Kidney (tissue), 14 donors: ENCODE data around the gene EPHA1. TPM values are rescaled to one million over a fixed set of nuclear protein-coding genes. Genes with fewer than 3 reads are reported as not detected.

Experiments used
- DNase-seq, 5 donors: peaks; one replicate each; pipeline ENCODE4 v3.0.0-alpha.2; 2013 to 2020
- FAIRE-seq: peaks from 2 replicates; lab custom pipeline; 2012; peaks lifted over from hg19 to GRCh38; lab: Jason Lieb, UNC
- H3K27ac ChIP-seq, 2 donors: one replicate each; pipeline ENCODE4 v1.7.0; 2013; ENCODE audit warnings: low read depth in 2 of 2, low read length in 2 of 2, inconsistent platforms in 1 of 2
- H3K27me3 ChIP-seq: one replicate; pipeline ENCODE4 v1.7.1; 2013; ENCODE audit warnings: low read length, inconsistent platforms; ENCODE audit not compliant: control insufficient read depth, insufficient read depth
- H3K36me3 ChIP-seq, 3 donors: one replicate each; pipeline versions ENCODE4 v1.7.0 to v1.7.1; 2013; ENCODE audit warnings: low read length in 3 of 3, control low read depth in 1 of 3, inconsistent platforms in 1 of 3; ENCODE audit not compliant: insufficient read depth in 3 of 3, control insufficient read depth in 2 of 3
- H3K4me1 ChIP-seq, 3 donors: one replicate each; pipeline versions ENCODE4 v1.7.0 to v1.7.1; 2013; ENCODE audit warnings: low read length in 3 of 3, inconsistent platforms in 1 of 3, low read depth in 1 of 3; ENCODE audit not compliant: control insufficient read depth in 2 of 3, insufficient read depth in 2 of 3
- H3K4me3 ChIP-seq, 3 donors: one replicate each; pipeline versions ENCODE4 v1.7.0 to v1.8.1; 2013; ENCODE audit warnings: low read length in 3 of 3, control low read depth in 1 of 3, inconsistent platforms in 1 of 3
- H3K9ac ChIP-seq, 3 donors: one replicate each; pipeline versions ENCODE4 v1.7.0 to v1.7.1; 2013; ENCODE audit warnings: low read length in 3 of 3, control low read depth in 1 of 3, inconsistent platforms in 1 of 3
- H3K9me3 ChIP-seq, 3 donors: one replicate each; pipeline versions ENCODE4 v1.7.0 to v1.7.1; 2013; ENCODE audit warnings: low read length in 3 of 3, control low read depth in 1 of 3, inconsistent platforms in 1 of 3; ENCODE audit not compliant: control insufficient read depth in 2 of 3, insufficient read depth in 1 of 3
- CTCF ChIP-seq: IDR thresholded peaks from 3 replicates; pipeline ENCODE4 v1.5.1; 2012; ENCODE audit warnings: mild to moderate bottlenecking, moderate library complexity, borderline replicate concordance; ENCODE audit not compliant: insufficient read depth; ENCODE audit errors: extremely low read depth
- intact Hi-C: fragments of 100-400 bp; cut with DNase I; formaldehyde crosslinking; loops from one replicate; pipeline ENCODE4 v1.11.1; 2022
- polyA plus RNA-seq: library from polyadenylated mRNA; stranded (reverse); fragments of 350-450 nt; fragmentation: Illumina TruSeq; extraction: RNeasy Lipid Tissue Mini Kit (QIAGEN cat#74804); gene quantifications from one replicate; pipeline ENCODE4 v1.2.3, GENCODE V29; 2014; ENCODE audit warnings: low read depth, low replicate concordance; ENCODE audit not compliant: insufficient read depth
- total RNA-seq: library from RNA; stranded (reverse); fragmentation: NEBNext Ultra II Directional; extraction: Animal tissue kit (Norgen Biotek cat#: 25700); gene quantifications from one replicate; pipeline ENCODE4 v1.2.1, GENCODE V29; 2021
- donor health status: control.
- donor health status: control.
- donor health status: control.
- donor health status: control.
- donor health status: control.
- donor health status: DM: yes; HTN: yes; CAD: no.
- donor health status: Normal renal cell carcinoma (clear cell type).

Gene EPHA1
- total and polyA plus RNA-seq, 2 donors from 2014 or later = 6.9 to 22.3 TPM

DNA sequence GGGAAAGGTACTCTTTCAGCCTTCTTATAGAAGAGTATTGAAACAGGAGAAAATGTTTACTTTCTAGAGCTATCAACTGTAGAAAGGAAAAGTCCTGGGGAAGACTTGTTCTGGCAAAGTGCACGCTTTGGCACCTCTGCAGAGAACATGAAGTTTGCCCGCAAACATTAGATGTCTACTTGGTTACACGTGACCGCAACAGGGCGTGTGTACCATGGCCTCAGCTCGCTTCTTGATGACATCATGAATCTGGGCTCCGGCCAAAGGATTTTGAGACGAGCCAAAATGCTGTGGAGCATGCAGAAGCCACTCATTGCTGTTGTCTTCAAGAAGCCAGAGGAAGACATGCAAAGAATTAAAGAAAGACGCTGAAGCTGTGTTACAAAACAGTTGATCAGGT is 26.0 kb upstream of the EPHA1 start:
- no peak for DNase-seq
- H3K27me3 ChIP-seq = no peaks in the 10 kb centered on the region
- FAIRE-seq = no peak
- no peaks in the 10 kb centered on the region for H3K36me3 ChIP-seq
- H3K9me3 ChIP-seq = no peaks in the 10 kb centered on the region
- H3K9ac ChIP-seq = no peak overlapping the region
- H3K27ac ChIP-seq = no peak overlapping the region
- H3K4me1 ChIP-seq = no peaks in the 10 kb centered on the region
- intact Hi-C loops = no loop called here
- TF ChIP-seq CTCF = no peak
- no peak overlapping the region for H3K4me3 ChIP-seq

DNA sequence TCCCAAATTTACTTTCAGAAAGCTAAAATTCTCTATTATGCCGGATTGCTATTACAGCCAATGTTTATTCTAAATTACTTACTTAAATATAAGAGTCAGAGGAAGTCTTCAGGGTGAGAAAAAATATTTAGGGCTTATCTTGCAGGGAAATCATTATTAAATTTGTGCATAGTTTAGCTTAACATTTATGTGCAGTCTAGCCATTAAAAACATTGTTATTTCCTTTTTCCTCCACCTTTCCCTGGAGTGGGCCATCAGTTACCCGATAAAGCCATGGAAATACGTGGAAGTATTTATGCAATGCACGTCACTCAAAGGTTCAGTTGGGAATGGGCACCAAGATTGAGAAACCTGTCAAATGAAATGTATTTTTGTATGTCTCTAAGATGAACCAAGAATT is 25.1 kb upstream of the EPHA1 start:
- Histone ChIP-seq H3K9ac (no peak overlapping the region), H3K4me1 (no peaks in the 10 kb centered on the region), H3K9me3 (no peaks in the 10 kb centered on the region), H3K27ac (no peak overlapping the region), H3K27me3 (no peaks in the 10 kb centered on the region), H3K36me3 (no peaks in the 10 kb centered on the region), H3K4me3 (no peak overlapping the region)
- DNase-seq (no peak), FAIRE-seq (no peak)
- TF ChIP-seq CTCF = no peak
- intact Hi-C loops = no loop called here

GRCh38 chr7:143431109-143431508 is 22.5 kb upstream of the EPHA1 start:
- DNase-seq (no peak), FAIRE-seq (no peak)
- intact Hi-C loops = no loop called here
- Histone ChIP-seq H3K4me3 (no peak overlapping the region), H3K27me3 (no peaks in the 10 kb centered on the region), H3K36me3 (no peaks in the 10 kb centered on the region), H3K9me3 (no peaks in the 10 kb centered on the region), H3K27ac (no peak overlapping the region), H3K4me1 (no peaks in the 10 kb centered on the region), H3K9ac (no peak overlapping the region)
- TF ChIP-seq CTCF = no peak
